Endothelial cell of umbilical vein (primary cell): ENCODE results near the gene VAC14. TPM values are rescaled to one million over a fixed set of nuclear protein-coding genes. Genes with fewer than 3 reads are reported as not detected.

Experiments used
- BruUV-seq: library from RNA; stranded (reverse); fragments of 400-500 nt; replicated peaks from 2 replicates; lab custom pipeline; 2021; lab: Mats Ljungman, UMichigan
- CTCF ChIA-PET: fragments of 300-600, 350-600 bp; sonication (Branson Sonifier 250); formaldehyde crosslinking; loops from one replicate; lab custom pipeline; 2021; ENCODE audit warnings: antibody characterized with exemption, inconsistent platforms; lab: Charles Lee
- POLR2A ChIA-PET: fragments of 300-600, 350-600 bp; sonication (Branson Sonifier 250); formaldehyde crosslinking; loops from one replicate; lab custom pipeline; 2021; ENCODE audit warnings: antibody characterized with exemption, inconsistent platforms; lab: Charles Lee
- DNase-seq: peaks from one replicate; pipeline ENCODE4 v3.0.0-alpha.2; 2011; ENCODE audit warnings: low read depth, low spot score
- FAIRE-seq: peaks from 2 replicates; lab custom pipeline; 2011; peaks lifted over from hg19 to GRCh38; lab: Jason Lieb, UNC
- H2AFZ ChIP-seq: 2 replicates; pipeline ENCODE4 v1.6.0; 2012; ENCODE audit warnings: low read depth, low read length, control low read depth, inconsistent platforms
- H3K27ac ChIP-seq: 2 replicates; pipeline ENCODE4 v1.5.1; 2011; ENCODE audit warnings: low read depth, mild to moderate bottlenecking, control low read depth, low read length, moderate library complexity; ENCODE audit not compliant: insufficient read depth
- H3K27me3 ChIP-seq, 2 experiments: 2 replicates each; pipeline versions ENCODE4 v1.6.0 to v1.6.1; 2011; ENCODE audit warnings: low read length in 2 of 2, mixed read lengths in 1 of 2; ENCODE audit not compliant: control insufficient read depth in 2 of 2, insufficient read depth in 2 of 2
- H3K36me3 ChIP-seq, 2 experiments: 2 replicates in 1 of 2; 3 replicates in 1 of 2; pipeline ENCODE4 v1.5.1; 2011; ENCODE audit warnings: low read length in 2 of 2, mild to moderate bottlenecking in 1 of 2, moderate library complexity in 1 of 2; ENCODE audit not compliant: control insufficient read depth in 2 of 2, insufficient read depth in 2 of 2; ENCODE audit errors: extremely low read depth in 1 of 2
- H3K4me1 ChIP-seq: 3 replicates; pipeline ENCODE4 v1.5.1; 2011; ENCODE audit warnings: mild to moderate bottlenecking, low read length; ENCODE audit not compliant: control insufficient read depth, insufficient read depth; ENCODE audit errors: extremely low read depth
- H3K4me2 ChIP-seq: 2 replicates; pipeline ENCODE4 v1.6.1; 2011; ENCODE audit warnings: low read length, control low read depth, mixed read lengths; ENCODE audit not compliant: insufficient read depth
- H3K4me3 ChIP-seq, 3 experiments: fragments of 200-600 bp in 1 of 3; sonication (generic), shearing (Covaris generic) in 1 of 3; replicated peaks in 1 of 3; 2 replicates each; pipeline ENCODE4 v1.5.1; 2011 to 2016; ENCODE audit warnings: control low read depth in 3 of 3, low read length in 3 of 3, mild to moderate bottlenecking in 2 of 3, inconsistent platforms in 1 of 3, low read depth in 1 of 3, moderate library complexity in 1 of 3; ENCODE audit not compliant: insufficient read depth in 1 of 3
- H3K79me2 ChIP-seq: 2 replicates; pipeline ENCODE4 v1.6.0; 2012; ENCODE audit warnings: low read length, inconsistent platforms; ENCODE audit not compliant: control insufficient read depth, insufficient read depth
- H3K9ac ChIP-seq: replicated peaks from 2 replicates; pipeline ENCODE3; 2011; ENCODE audit warnings: low read length, control low read depth; ENCODE audit not compliant: insufficient read depth; ENCODE audit errors: extremely low read depth
- H3K9me1 ChIP-seq: replicated peaks from 3 replicates; pipeline ENCODE4 v1.6.0; 2011; ENCODE audit warnings: mild to moderate bottlenecking, low read length; ENCODE audit not compliant: control insufficient read depth, insufficient read depth; ENCODE audit errors: extremely low read depth
- H3K9me3 ChIP-seq: replicated peaks from 2 replicates; pipeline ENCODE4 v1.5.1; 2012; ENCODE audit warnings: low read length, inconsistent platforms; ENCODE audit not compliant: control insufficient read depth, insufficient read depth
- H4K20me1 ChIP-seq: replicated peaks from 2 replicates; pipeline ENCODE3; 2011; ENCODE audit warnings: mild to moderate bottlenecking, low read length; ENCODE audit not compliant: control insufficient read depth, insufficient read depth; ENCODE audit errors: extremely low read depth
- EZH2 ChIP-seq: IDR thresholded peaks from 2 replicates; pipeline ENCODE4 v1.6.1; 2012; ENCODE audit warnings: borderline replicate concordance, low read depth, mild to moderate bottlenecking, moderate library complexity, low read length, inconsistent platforms; ENCODE audit not compliant: severe bottlenecking
- FOS ChIP-seq: IDR thresholded peaks from 2 replicates; pipeline ENCODE4 v1.6.1; 2011; ENCODE audit warnings: mild to moderate bottlenecking, low read length, moderate library complexity, borderline replicate concordance; ENCODE audit not compliant: insufficient read depth
- GATA2 ChIP-seq: IDR thresholded peaks from 2 replicates; pipeline ENCODE4 v1.7.0; 2011; ENCODE audit warnings: low read depth, mild to moderate bottlenecking, moderate library complexity, mixed read lengths, low read length; ENCODE audit not compliant: insufficient read length, insufficient read depth
- JUN ChIP-seq: IDR thresholded peaks from 2 replicates; pipeline ENCODE4 v1.6.1; 2011; ENCODE audit warnings: borderline replicate concordance, low read depth; ENCODE audit not compliant: insufficient read length, insufficient read depth
- MYC ChIP-seq: IDR thresholded peaks from one replicate; pipeline ENCODE4 v1.6.1; 2011; ENCODE audit warnings: mild to moderate bottlenecking, low read depth, low read length
- POLR2A ChIP-seq: IDR thresholded peaks from 2 replicates; pipeline ENCODE4 v1.6.1; 2012; ENCODE audit warnings: low read depth, mild to moderate bottlenecking, control low read depth, low read length
- POLR2AphosphoS5 ChIP-seq: IDR thresholded peaks from 2 replicates; pipeline ENCODE4 v1.6.1; 2012; ENCODE audit warnings: low read depth, mild to moderate bottlenecking, control low read depth, low read length, moderate library complexity; ENCODE audit not compliant: insufficient read depth
- dilution Hi-C: fragments of 300-500 bp; cut with MboI; formaldehyde crosslinking; loops from one replicate; pipeline ENCODE4 v1.15.0; 2019; ENCODE audit warnings: low sequenced_read_pairs; ENCODE audit not compliant: extremely low pct_ligation_motif_present
- intact Hi-C: fragments of 100-400 bp; cut with micrococcal nuclease; formaldehyde crosslinking; loops from one replicate; pipeline ENCODE4 v1.10.0; 2022
- polyA plus RNA-seq, 4 experiments: library from polyadenylated mRNA; depleted of rRNA in 3 of 4; stranded (reverse) in 3 of 4; unstranded in 1 of 4; fragments of >200 nt; gene quantifications; 2 replicates each; pipeline versions ENCODE4 v1.2.1 to v1.2.3, GENCODE V29; 2011 to 2012; ENCODE audit warnings: missing spikeins in 1 of 4
- total RNA-seq: library from RNA; stranded (reverse); gene quantifications from 2 replicates; pipeline ENCODE4 v1.2.3, GENCODE V29; 2021
- TF ChIP-seq, protein P1 (sequence below): IDR thresholded peaks from 2 replicates; pipeline ENCODE4 v1.6.1; 2011; ENCODE audit not compliant: insufficient read depth, insufficient read length
- TF ChIP-seq, protein P2 (sequence below), 2 donors: IDR thresholded peaks; 1 replicate in 1 of 2; 2 replicates in 1 of 2; pipeline ENCODE4 v1.5.1; 2011; ENCODE audit warnings: low read length in 2 of 2, mild to moderate bottlenecking in 2 of 2, moderate library complexity in 2 of 2, control low read depth in 1 of 2, inconsistent platforms in 1 of 2, low read depth in 1 of 2; ENCODE audit not compliant: insufficient read depth in 1 of 2; ENCODE audit errors: extremely low read depth in 1 of 2

Gene VAC14
- total and polyA plus RNA-seq, 2 donors (not counting 3 experiments of a cell fraction or from before 2014, with no cell fraction given), result 37.6 to 57.9 TPM

DNA sequence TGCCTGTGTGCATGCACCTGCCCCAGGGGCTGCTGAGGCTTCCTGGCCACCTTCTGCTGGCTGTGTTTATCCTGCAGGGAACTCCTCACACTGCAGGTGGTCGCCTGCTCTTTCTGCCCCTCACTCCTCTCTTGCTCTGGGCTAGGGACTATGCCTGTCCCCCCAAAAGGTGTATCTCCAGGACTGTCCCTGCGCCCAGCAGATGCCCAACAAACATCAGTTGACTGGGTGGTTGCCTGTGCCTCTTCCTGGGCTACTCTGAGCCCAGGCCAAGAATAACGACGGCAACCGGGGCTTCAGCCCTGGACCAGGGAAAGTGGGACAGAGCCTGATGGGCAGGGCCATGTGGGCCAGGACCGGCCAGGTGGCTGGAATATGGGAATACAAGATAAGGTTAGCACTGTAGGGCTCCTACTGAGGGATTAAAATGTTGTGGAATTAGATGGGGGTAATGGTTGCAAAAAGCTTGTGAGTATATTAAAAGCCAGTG is 55.4 kb downstream of the VAC14 start:
- H3K27me3 ChIP-seq, result no peaks in the 10 kb centered on the region
- H3K4me2 ChIP-seq, result no peak overlapping the region
- H3K36me3 ChIP-seq, result peaks cover 0 to 5% of the 10 kb centered on the region in 2 experiments
- no TSS peak for BruUV-seq
- H3K27ac ChIP-seq, result no peak overlapping the region
- no peak for FAIRE-seq
- POLR2A ChIA-PET, result no interaction called here
- no peaks in the 10 kb centered on the region for H4K20me1 ChIP-seq
- no peaks in the 10 kb centered on the region for H3K79me2 ChIP-seq
- no peaks in the 10 kb centered on the region for H3K9me3 ChIP-seq
- DNase-seq, result no peak
- no peak overlapping the region for H2AFZ ChIP-seq
- intact Hi-C loops (no loop called here), dilution Hi-C loops (no loop called here)
- peaks cover 18% of the 10 kb centered on the region for H3K4me1 ChIP-seq
- H3K9ac ChIP-seq, result no peak overlapping the region
- H3K9me1 ChIP-seq, result no peaks in the 10 kb centered on the region
- CTCF ChIA-PET, result no interaction called here
- no peak overlapping the region for H3K4me3 ChIP-seq
- no peak for TF ChIP-seq JUN
- no peak for TF ChIP-seq FOS
- TF ChIP-seq, protein P1, sequence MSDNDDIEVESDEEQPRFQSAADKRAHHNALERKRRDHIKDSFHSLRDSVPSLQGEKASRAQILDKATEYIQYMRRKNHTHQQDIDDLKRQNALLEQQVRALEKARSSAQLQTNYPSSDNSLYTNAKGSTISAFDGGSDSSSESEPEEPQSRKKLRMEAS, result no peak
- TF ChIP-seq GATA2, result no peak
- no peak for TF ChIP-seq POLR2A
- TF ChIP-seq, protein P2, sequence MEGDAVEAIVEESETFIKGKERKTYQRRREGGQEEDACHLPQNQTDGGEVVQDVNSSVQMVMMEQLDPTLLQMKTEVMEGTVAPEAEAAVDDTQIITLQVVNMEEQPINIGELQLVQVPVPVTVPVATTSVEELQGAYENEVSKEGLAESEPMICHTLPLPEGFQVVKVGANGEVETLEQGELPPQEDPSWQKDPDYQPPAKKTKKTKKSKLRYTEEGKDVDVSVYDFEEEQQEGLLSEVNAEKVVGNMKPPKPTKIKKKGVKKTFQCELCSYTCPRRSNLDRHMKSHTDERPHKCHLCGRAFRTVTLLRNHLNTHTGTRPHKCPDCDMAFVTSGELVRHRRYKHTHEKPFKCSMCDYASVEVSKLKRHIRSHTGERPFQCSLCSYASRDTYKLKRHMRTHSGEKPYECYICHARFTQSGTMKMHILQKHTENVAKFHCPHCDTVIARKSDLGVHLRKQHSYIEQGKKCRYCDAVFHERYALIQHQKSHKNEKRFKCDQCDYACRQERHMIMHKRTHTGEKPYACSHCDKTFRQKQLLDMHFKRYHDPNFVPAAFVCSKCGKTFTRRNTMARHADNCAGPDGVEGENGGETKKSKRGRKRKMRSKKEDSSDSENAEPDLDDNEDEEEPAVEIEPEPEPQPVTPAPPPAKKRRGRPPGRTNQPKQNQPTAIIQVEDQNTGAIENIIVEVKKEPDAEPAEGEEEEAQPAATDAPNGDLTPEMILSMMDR (IDR thresholded peaks at IDR 0.05; ENCODE audit: extremely low read depth in 1 of 2, insufficient read depth in 1 of 2, low read depth in 1 of 2, low read length in 2 of 2), result no peak
- no peak for TF ChIP-seq POLR2AphosphoS5
- TF ChIP-seq EZH2, result no peak
- TF ChIP-seq MYC, result no peak
